Mesangial cell (primary cell): ENCODE data around the gene ZNF575. TPM values are rescaled to one million over a fixed set of nuclear protein-coding genes. Genes with fewer than 3 reads are reported as not detected.

Experiments
- total RNA-seq: library from RNA; depleted of rRNA; stranded (reverse); fragments of >200 nt; gene quantifications from 2 replicates; pipeline ENCODE4 v1.2.3, GENCODE V29; 2015

ZNF575 gene
- total RNA-seq, result 0.16 and 0.76 TPM in 2 replicates

GRCh38 chr19:43532962-43533545 lies at the start of gene ZNF575:
ZNF575 (plus strand) TSS chr19:43533188; CDS start chr19:43534423, 1,235 bp downstream.

GRCh38 chr19:43504426-43505185 lies 28.4 kb upstream of the ZNF575 start, which contains the start of gene PHLDB3:
PHLDB3 (minus strand) TSS chr19:43504746; CDS start chr19:43504118, 628 bp downstream.

GRCh38 chr19:43526884-43527859 lies 5.8 kb upstream of the ZNF575 start, which contains the start of gene ETHE1:
ETHE1 (minus strand) TSS chr19:43527201; CDS start chr19:43527177, 24 bp downstream.

GRCh38 chr19:43575156-43575950 lies 42.4 kb downstream of the ZNF575 start, which contains the start of the genes PINLYP and XRCC1:
PINLYP (plus strand) TSS chr19:43575801; CDS start chr19:43577192, 1,391 bp downstream.
XRCC1 (minus strand) TSS chr19:43575527; CDS start chr19:43575458, 69 bp downstream.

Other genes starting within 250 kb of the ZNF575 start
- not detected in 2 replicates for gene CD177, start 179.5 kb upstream of the ZNF575 start, total RNA-seq
- not detected in 2 replicates for gene TEX101, start 118.3 kb upstream of the ZNF575 start, total RNA-seq
- gene LYPD3, start 67.6 kb upstream of the ZNF575 start, total RNA-seq, result 0.38 TPM in 1 of 2 replicates, not detected in the other
- 4.1 and 6.3 TPM in 2 replicates for gene PHLDB3, start 28.4 kb upstream of the ZNF575 start, total RNA-seq
- gene ETHE1, start 6.0 kb upstream of the ZNF575 start, total RNA-seq, result 61.3 and 106 TPM in 2 replicates
- gene XRCC1, start 42.3 kb downstream of the ZNF575 start, total RNA-seq, result 34.4 and 45.0 TPM in 2 replicates
- 1.3 and 4.6 TPM in 2 replicates for gene PINLYP, start 42.6 kb downstream of the ZNF575 start, total RNA-seq
- 19.4 and 26.5 TPM in 2 replicates for gene IRGQ, start 62.9 kb downstream of the ZNF575 start, total RNA-seq
- gene ZNF576, start 63.4 kb downstream of the ZNF575 start, total RNA-seq, result 8.9 and 16.0 TPM in 2 replicates
- gene SRRM5, start 78.9 kb downstream of the ZNF575 start, total RNA-seq, result 0.16 and 0.25 TPM in 2 replicates
- 45.3 and 73.3 TPM in 2 replicates for gene ZNF428, start 86.4 kb downstream of the ZNF575 start, total RNA-seq
- 24.4 and 39.2 TPM in 2 replicates for gene CADM4, start 106.7 kb downstream of the ZNF575 start, total RNA-seq
- gene PLAUR, start 137.0 kb downstream of the ZNF575 start, total RNA-seq, result 40.7 and 139 TPM in 2 replicates
- gene IRGC, start 182.9 kb downstream of the ZNF575 start, total RNA-seq, result not detected in 2 replicates
- gene SMG9, start 221.8 kb downstream of the ZNF575 start, total RNA-seq, result 15.2 and 17.7 TPM in 2 replicates
- gene KCNN4, start 247.8 kb downstream of the ZNF575 start, total RNA-seq, result 0.81 and 3.0 TPM in 2 replicates